Epithelial cell of prostate (primary cell): Measurements from ENCODE around the gene KAT8.
A peak's percentile ranks its signal among the peaks of the same experiment; 100 is the strongest.

Experiments
- DNase-seq: peaks from one replicate; pipeline ENCODE4 v3.0.0-alpha.2; 2011; ENCODE audit warnings: low read depth, low spot score
- H3K27ac ChIP-seq: fragments of 450-650 bp; 2 replicates; pipeline ENCODE4 v1.5.1; 2017; ENCODE audit warnings: mild to moderate bottlenecking

The KAT8 gene

DNA sequence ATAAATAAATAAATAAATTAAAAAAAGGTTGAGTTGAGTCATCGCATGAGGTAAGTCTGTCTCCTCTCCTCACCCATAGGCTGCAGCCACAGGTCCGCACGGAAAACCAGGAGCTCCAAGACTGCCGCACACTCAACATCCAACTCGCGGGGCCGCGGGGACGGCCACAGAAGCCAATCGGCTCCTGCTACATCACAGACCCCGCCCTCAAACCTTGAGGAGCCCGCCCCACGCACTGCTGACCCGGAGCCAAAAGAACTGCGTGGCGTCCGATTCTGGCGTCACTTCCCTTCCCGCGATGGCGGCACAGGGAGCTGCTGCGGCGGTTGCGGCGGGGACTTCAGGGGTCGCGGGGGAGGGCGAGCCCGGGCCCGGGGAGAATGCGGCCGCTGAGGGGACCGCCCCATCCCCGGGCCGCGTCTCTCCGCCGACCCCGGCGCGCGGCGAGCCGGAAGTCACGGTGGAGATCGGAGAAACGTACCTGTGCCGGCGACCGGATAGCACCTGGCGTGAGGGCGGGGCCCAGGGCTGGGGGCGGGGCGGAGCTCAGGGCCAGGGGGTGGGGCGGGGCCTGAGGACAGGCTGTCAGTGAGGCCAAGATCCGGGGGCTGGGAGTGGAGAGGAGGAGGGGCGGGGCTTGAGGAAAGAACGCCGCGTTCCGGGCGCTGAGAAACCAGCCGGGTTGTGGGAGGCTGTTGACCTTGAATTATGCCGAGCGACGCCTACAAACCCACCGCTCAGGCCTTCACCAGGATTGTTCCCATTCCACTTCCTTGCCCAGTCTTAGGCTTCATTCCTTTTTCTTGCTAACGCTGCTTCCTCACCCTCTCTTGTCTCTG lies at the start of gene KAT8:
TSS of gene KAT8 (plus strand) at position 281 of the 839 bp plus-strand sequence. CDS start at position 299, 18 bp downstream.
- peak within 1 kb of the TSS; percentile 99 for H3K27ac ChIP-seq
- peak; percentile 97 for DNase-seq

DNA sequence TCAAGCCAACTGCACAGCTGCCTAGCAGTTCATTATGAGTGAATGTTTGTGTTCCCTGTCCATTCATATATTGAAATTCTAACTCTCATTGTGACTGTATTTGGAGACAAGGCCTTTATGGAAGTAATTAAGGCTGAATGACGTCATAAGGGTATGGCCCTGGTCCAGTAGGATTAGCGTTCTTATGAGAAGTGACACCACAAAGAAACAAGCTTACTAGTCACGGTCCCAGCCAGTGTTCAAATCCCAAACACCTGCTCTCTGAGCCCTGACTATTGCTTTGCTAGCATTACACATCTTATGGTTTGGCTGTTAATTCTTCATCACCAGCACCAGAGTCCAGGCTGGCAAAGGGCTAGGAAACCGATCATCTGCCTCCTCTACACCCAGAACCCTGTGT lies 45.6 kb upstream of the KAT8 start:
- DNase-seq = no peak
- H3K27ac ChIP-seq = peak overlapping the region; percentile 90

DNA sequence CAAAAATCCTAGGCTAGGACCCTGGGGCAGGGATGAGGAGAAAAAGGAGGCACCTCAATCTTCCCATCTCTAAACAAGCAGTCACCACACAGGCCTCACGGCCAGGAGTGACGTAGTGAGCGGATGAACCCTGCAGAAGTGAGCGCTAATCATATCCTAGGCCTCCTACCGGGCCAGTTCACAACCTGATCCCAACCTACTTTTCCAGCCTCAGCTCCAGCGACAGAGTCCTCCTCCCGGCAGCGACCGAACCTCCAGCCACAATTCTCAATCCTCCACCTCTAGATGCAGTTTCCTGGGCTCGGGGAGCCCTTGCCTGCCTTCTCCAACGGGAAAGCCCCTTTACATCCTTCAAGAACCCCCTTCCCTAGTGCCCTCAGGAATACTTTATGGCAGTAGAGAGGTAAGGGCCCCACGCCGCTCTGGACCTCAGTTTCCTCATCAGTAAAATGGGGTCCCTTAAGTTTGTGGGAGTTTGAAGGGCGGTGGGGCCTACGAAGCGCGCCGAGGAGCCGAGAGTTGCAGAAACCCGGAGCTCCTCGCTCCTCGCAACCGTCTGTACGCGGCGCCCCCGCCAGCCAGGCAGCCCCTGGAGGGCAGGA lies 44.8 kb upstream of the KAT8 start:
- no peak for DNase-seq
- H3K27ac ChIP-seq = peak overlapping the region; percentile 90

DNA sequence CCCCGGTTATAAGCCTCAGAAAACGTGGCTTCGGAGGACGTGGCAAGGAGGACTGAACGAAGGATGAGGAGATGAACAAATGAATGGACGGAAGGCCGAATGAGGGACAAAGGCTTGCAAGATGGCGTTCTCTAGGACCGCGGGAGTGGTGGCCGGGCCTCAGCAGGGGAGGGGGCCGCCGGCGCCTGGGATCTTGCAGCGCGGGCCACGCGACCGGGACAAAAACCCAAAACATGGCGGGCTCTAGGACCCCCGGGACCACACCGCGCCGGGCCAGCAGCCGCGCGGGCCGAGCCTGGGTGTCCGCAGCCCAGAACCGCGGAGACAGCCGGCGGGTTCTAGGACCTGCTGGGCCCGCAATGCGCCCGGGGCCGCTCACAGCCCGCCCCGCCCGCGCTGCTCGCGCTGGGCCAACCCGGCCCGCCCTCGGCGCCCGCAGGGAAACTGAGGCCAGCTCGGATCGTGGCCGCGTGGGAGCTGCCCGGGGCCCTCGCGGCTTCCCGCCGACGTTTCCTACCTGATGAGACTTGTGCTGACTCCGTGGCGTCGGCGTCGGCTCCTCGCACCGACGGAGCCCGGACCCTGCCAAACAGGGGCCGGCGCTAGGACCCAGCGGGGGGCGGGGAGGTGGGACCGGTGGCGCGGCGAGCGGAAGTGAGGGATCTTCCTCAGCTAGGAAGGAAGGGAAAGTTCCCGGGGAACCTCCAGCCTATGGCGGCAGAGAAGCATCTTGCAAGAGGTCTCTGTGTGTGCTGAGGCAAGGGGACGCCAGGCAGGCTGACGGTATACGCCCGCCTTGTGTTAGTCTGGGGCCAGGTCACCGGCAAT lies 44.1 kb upstream of the KAT8 start:
- DNase-seq = peak; percentile 56
- H3K27ac ChIP-seq = peak overlapping the region; percentile 90

DNA sequence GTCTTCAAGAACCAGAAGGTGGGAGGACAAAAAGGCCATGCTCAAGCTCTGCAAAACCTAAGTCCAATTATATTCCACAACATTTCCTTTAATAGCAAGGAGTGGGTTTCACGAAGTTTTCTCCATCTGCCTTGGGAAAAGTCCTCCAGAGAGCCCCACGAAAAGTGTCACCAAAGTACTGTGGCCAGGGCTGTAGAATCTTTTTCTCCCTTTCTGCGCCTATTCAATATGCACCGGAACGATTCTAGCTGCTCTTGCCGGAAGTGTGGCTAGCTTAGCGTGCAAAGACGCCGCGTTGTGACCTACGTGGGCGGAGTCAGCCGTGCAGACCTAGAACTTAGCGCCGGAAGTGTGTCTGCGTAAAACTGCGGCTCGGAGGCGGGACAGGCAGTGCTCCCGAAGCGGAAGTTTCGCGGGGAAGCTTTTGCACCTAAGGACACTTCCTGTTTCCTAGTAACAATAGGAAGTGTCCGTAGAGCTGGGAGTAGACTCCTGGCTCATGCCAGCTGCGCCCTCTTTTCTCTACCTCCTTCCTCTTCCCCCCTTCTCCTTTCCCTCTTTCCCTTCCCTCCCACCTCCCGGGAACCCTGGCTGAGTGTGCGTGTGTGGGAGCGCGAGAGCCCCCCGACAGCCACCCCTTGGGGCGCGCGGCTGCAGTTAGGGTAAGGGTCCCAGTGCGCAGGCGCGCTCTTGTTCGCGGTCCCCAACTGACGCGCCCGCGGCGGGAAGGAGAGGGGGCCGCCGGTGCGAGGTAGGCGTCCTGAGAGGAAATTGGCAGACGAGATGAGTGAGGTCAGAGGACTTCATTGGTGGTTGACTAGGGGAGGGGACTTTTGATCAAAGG lies 43.3 kb upstream of the KAT8 start, which contains the start of the genes ZNF646 and ZNF668:
TSS of gene ZNF646 (plus strand) at position 453 of the 844 bp plus-strand sequence. CDS start 1,903 bp downstream, outside the sequence.
TSS of gene ZNF668 (minus strand) at position 271 of the 844 bp plus-strand sequence. CDS start 9,781 bp downstream, outside the sequence.
- peak within 1 kb of the TSS; percentile 90 for H3K27ac ChIP-seq
- DNase-seq = peak; percentile 98

DNA sequence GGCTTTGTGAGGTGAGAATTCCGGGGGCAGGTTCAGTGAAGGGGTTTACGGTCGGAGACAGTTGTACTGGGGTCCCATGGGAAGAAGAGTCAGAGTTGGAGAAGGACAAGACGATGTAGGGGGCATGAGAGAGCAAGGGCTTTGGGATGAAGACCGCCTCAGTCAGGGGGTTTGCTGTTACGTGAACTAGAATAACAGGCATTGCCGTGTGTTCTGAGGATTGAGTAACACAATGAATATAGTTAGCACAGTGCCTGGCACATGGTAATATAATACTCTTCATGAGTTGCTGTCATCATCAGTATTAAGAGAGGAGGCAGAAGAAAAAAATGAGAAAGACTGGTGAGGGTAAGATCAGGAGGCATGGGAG lies 42.7 kb upstream of the KAT8 start:
- H3K27ac ChIP-seq = peak overlapping the region; percentile 90
- no peak for DNase-seq

DNA sequence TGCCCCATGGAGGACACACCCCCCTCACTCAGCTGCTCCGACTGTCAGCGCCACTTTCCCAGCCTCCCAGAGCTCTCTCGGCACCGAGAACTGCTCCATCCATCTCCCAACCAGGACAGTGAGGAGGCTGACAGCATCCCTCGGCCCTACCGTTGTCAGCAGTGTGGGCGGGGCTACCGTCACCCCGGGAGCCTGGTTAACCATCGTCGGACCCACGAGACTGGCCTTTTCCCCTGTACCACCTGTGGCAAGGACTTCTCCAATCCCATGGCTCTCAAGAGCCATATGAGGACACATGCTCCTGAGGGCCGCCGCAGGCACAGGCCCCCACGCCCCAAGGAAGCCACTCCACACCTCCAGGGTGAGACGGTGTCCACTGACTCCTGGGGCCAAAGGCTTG lies 41.1 kb upstream of the KAT8 start:
- no peak for DNase-seq
- no peak overlapping the region for H3K27ac ChIP-seq

DNA sequence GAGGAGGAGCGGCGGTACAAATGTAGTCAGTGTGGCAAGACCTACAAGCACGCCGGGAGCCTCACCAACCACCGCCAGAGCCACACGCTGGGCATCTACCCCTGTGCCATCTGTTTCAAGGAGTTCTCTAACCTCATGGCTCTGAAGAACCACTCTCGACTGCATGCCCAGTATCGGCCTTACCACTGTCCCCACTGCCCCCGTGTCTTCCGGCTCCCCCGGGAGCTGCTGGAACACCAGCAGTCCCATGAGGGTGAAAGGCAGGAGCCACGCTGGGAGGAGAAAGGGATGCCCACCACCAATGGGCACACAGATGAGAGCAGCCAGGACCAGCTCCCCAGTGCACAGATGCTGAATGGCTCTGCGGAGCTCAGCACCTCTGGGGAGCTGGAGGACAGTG lies 40.4 kb upstream of the KAT8 start:
- H3K27ac ChIP-seq = no peak overlapping the region
- DNase-seq = no peak

DNA sequence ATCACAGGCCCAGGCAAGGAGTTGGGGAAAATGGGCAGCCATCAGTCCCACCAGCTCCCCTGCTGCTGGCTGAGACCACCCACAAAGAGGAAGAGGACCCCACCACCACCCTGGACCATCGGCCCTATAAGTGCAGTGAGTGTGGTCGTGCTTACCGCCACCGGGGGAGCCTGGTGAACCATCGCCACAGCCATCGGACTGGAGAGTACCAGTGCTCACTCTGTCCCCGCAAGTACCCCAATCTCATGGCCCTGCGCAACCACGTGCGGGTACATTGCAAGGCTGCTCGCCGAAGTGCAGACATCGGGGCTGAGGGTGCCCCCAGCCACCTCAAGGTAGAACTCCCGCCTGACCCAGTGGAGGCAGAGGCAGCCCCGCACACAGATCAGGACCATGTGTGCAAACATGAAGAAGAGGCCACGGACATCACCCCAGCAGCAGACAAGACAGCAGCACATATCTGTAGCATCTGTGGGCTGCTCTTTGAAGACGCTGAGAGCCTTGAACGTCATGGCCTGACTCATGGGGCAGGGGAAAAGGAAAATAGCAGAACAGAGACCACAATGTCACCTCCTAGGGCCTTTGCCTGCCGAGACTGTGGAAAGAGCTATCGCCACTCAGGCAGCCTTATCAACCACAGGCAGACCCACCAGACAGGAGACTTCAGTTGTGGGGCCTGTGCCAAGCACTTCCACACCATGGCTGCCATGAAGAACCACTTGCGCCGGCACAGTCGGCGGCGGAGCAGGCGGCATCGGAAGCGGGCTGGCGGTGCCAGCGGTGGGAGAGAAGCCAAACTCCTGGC lies 39.7 kb upstream of the KAT8 start:
- DNase-seq = no peak
- no peak overlapping the region for H3K27ac ChIP-seq

DNA sequence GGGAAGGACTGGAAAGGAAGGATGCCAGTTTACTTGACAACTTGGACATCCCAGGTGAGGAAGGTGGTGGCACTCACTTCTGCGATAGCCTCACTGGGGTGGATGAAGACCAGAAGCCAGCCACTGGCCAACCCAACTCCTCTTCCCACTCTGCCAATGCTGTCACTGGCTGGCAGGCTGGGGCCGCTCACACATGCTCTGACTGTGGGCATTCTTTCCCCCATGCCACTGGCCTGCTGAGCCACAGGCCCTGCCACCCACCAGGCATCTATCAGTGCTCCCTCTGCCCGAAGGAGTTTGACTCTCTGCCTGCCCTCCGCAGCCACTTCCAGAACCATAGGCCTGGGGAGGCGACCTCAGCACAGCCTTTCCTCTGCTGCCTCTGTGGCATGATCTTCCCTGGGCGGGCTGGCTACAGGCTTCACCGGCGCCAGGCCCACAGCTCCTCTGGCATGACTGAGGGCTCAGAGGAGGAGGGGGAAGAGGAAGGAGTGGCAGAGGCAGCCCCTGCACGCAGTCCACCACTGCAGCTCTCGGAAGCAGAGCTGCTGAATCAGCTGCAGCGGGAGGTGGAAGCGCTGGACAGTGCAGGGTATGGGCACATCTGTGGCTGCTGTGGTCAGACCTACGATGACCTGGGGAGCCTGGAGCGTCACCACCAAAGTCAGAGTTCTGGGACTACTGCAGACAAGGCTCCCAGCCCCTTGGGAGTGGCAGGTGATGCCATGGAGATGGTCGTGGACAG lies 38.7 kb upstream of the KAT8 start:
- DNase-seq = no peak
- no peak overlapping the region for H3K27ac ChIP-seq

DNA sequence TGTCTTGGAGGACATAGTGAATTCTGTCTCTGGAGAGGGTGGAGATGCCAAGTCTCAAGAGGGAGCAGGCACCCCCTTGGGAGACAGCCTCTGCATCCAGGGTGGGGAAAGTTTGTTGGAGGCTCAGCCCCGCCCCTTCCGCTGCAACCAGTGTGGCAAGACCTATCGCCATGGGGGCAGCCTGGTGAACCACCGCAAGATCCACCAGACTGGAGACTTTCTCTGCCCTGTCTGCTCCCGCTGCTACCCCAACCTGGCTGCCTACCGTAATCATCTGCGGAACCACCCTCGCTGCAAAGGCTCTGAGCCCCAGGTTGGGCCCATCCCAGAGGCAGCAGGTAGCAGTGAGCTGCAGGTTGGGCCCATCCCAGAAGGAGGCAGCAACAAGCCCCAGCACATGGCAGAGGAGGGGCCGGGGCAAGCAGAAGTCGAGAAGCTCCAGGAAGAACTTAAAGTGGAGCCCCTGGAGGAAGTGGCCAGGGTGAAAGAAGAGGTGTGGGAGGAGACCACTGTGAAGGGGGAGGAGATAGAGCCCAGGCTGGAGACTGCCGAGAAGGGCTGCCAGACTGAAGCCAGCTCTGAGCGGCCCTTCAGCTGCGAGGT lies 38.0 kb upstream of the KAT8 start:
- no peak overlapping the region for H3K27ac ChIP-seq
- DNase-seq = no peak

DNA sequence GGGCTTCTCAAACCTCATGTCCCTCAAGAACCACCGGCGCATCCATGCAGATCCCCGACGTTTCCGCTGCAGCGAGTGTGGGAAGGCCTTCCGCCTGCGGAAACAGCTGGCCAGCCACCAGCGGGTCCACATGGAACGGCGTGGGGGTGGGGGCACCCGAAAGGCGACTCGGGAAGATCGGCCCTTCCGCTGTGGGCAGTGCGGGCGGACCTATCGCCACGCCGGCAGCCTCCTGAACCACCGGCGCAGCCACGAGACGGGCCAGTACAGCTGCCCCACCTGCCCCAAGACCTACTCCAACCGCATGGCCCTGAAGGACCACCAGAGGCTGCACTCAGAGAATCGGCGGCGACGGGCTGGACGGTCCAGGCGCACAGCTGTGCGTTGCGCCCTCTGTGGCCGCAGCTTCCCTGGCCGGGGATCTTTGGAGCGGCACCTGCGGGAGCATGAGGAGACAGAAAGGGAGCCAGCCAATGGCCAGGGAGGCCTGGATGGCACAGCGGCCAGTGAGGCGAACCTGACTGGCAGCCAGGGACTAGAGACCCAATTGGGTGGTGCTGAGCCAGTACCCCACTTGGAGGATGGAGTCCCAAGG lies 37.3 kb upstream of the KAT8 start:
- H3K27ac ChIP-seq = no peak overlapping the region
- no peak for DNase-seq

DNA sequence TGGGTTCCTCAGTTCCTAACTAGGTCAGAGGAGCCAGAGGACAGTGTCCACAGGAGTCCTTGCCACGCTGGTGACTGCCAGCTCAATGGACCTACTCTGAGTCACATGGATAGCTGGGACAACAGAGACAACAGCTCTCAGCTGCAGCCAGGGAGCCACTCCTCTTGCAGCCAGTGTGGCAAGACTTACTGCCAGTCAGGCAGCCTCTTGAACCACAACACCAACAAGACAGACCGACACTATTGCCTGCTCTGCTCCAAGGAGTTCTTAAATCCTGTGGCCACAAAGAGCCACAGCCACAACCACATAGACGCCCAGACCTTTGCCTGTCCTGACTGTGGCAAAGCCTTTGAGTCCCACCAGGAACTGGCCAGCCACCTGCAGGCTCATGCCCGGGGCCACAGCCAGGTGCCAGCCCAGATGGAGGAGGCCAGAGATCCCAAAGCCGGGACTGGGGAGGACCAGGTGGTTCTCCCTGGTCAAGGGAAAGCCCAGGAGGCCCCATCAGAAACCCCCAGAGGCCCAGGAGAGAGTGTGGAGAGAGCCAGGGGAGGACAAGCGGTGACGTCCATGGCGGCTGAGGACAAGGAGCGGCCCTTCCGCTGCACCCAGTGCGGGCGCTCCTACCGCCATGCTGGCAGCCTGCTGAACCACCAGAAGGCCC lies 36.6 kb upstream of the KAT8 start:
- no peak overlapping the region for H3K27ac ChIP-seq
- DNase-seq = no peak

DNA sequence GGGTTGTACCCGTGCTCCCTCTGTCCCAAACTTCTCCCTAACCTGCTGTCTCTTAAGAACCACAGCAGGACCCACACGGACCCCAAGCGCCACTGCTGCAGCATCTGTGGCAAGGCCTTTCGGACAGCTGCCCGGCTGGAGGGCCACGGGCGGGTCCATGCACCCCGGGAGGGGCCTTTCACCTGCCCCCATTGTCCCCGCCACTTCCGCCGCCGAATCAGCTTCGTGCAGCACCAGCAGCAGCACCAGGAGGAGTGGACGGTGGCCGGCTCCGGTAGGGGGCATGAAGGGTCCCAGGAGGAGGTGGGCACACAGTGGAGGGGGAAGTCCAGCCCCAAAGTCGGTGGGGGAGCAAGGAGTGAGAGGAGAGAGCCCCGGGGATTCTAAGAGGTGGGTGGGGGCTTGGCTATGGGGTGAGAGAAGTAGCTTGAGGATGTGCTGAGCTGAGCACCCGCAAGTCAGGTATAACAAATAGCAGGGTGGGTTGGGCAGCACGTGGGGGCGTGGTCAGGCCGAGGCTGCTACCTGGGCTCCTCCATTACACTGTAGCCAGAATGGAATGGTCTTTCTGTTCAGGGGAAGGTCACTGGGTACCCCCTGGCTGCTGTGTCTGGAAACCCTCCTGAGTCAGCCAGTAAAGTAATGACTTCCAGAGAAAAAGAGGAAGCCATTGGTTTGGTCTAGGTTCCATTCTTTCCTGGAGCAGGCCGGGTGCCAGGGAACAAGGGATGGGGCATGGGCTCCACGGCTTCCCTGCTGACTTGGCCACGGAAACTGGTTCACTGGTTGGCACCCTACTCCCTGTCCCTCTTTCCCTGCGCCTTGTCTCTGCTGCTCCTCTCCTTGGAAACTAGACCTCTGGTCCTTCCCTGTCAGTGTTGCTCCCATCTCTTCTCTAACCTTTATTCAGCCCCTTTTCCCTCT lies 35.8 kb upstream of the KAT8 start:
- no peak for DNase-seq
- no peak overlapping the region for H3K27ac ChIP-seq

DNA sequence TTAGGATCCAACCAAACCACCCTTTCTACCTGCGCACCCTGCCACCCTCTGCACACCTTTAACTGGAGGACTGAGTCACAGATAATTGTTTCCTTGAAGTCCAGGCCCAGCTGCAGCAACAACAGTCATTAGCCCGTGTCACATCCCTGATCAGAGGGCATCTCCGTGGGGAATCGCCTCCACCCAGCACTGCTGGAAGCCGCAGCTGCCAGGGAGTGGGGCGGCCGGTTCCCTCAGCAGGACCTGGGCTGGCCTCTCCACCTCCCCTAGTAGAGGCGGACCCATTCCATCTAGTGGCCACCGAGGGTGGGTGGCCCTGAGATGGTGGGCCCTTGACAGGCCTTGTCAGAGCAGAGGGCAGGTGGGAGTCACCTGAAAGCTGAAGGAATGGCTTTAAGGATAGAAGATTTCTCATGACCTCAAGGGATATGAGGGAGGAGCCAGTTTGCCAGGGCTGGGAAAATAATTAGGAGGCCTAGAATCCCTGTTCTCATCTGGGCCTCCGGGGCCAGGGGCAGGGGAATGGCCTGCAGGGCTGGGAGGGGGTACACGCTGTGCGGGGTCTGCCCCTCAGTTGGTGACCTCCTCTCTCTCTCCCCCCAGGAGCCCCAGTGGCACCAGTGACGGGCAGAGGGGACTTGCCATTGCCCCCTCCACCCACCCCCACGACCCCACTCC lies 35.0 kb upstream of the KAT8 start:
- H3K27ac ChIP-seq = no peak overlapping the region

DNA sequence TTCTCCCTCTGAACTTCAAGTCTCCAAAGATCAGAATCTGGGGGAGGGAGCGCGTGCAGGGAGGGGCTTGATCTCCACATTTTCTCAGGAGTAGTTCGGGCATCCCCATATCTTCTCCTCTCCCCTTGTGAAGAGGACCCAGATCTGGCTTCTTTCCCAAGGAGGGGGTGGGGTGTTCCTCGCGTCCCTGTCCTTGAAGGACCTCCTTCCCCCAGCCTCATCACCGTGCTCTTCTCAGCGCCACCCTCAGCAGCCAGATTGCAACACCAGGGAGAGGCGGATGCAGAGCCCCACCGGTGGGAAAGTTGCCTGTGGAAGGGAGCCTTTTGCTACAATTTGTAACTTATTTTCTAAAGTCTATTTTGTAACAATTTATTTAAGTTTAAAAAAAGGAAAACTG lies 34.4 kb upstream of the KAT8 start:
- no peak for DNase-seq
- H3K27ac ChIP-seq = no peak overlapping the region

More for the DNA sequence above, 35.0 kb upstream of the KAT8 start:
- no peak for DNase-seq
